NT2/D1 (cell line): ENCODE measurements around the gene CCDC85C.

Source experiments
- SUZ12 ChIP-seq: IDR thresholded peaks from 2 replicates; pipeline ENCODE4 v1.6.1; 2011; ENCODE audit not compliant: insufficient read length, insufficient read depth; ENCODE audit errors: extremely low read depth
- YY1 ChIP-seq: IDR thresholded peaks from 2 replicates; pipeline ENCODE4 v1.6.1; 2011; ENCODE audit not compliant: insufficient read length, insufficient read depth
- ZNF274 ChIP-seq: IDR thresholded peaks from 2 replicates; pipeline ENCODE4 v1.6.1; 2011; ENCODE audit warnings: mild to moderate bottlenecking, low read depth, low read length

- TF ChIP-seq SUZ12 (no peak), ZNF274 (no peak), YY1 (no peak)
These were observed 21.5 kb upstream of the CCDC85C start for GRCh38 chr14:99625476-99625875.
